ENCODE data around the gene ANO10. TPM values are rescaled to one million over a fixed set of nuclear protein-coding genes. Genes with fewer than 3 reads are reported as not detected.

ANO10 gene
- total and polyA plus RNA-seq, 2 of the 8 experiments (the other 6 are each of a cell fraction or from before 2014, with no cell fraction given) = 38.0 to 53.2 TPM

DNA sequence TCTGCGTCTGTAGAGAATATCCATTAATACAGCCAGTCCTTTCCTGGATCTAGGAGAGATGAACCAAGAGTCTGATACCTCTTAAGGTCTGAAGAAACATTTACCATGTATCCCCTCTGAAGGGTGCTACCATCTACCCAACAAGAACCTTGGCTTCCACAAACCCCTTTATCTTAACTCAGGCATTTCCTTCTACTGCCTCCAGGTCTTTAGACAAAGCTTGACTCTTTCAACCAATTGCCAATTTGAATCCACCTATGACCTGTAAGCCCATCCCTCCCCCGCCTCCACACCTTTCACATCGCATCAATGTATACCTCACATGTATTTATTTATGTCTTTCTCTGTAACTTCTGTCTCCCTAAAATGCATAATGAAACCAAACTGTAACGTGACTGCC is 196.0 kb downstream of the ANO10 start (continued):
- TF ChIP-seq, protein P1, sequence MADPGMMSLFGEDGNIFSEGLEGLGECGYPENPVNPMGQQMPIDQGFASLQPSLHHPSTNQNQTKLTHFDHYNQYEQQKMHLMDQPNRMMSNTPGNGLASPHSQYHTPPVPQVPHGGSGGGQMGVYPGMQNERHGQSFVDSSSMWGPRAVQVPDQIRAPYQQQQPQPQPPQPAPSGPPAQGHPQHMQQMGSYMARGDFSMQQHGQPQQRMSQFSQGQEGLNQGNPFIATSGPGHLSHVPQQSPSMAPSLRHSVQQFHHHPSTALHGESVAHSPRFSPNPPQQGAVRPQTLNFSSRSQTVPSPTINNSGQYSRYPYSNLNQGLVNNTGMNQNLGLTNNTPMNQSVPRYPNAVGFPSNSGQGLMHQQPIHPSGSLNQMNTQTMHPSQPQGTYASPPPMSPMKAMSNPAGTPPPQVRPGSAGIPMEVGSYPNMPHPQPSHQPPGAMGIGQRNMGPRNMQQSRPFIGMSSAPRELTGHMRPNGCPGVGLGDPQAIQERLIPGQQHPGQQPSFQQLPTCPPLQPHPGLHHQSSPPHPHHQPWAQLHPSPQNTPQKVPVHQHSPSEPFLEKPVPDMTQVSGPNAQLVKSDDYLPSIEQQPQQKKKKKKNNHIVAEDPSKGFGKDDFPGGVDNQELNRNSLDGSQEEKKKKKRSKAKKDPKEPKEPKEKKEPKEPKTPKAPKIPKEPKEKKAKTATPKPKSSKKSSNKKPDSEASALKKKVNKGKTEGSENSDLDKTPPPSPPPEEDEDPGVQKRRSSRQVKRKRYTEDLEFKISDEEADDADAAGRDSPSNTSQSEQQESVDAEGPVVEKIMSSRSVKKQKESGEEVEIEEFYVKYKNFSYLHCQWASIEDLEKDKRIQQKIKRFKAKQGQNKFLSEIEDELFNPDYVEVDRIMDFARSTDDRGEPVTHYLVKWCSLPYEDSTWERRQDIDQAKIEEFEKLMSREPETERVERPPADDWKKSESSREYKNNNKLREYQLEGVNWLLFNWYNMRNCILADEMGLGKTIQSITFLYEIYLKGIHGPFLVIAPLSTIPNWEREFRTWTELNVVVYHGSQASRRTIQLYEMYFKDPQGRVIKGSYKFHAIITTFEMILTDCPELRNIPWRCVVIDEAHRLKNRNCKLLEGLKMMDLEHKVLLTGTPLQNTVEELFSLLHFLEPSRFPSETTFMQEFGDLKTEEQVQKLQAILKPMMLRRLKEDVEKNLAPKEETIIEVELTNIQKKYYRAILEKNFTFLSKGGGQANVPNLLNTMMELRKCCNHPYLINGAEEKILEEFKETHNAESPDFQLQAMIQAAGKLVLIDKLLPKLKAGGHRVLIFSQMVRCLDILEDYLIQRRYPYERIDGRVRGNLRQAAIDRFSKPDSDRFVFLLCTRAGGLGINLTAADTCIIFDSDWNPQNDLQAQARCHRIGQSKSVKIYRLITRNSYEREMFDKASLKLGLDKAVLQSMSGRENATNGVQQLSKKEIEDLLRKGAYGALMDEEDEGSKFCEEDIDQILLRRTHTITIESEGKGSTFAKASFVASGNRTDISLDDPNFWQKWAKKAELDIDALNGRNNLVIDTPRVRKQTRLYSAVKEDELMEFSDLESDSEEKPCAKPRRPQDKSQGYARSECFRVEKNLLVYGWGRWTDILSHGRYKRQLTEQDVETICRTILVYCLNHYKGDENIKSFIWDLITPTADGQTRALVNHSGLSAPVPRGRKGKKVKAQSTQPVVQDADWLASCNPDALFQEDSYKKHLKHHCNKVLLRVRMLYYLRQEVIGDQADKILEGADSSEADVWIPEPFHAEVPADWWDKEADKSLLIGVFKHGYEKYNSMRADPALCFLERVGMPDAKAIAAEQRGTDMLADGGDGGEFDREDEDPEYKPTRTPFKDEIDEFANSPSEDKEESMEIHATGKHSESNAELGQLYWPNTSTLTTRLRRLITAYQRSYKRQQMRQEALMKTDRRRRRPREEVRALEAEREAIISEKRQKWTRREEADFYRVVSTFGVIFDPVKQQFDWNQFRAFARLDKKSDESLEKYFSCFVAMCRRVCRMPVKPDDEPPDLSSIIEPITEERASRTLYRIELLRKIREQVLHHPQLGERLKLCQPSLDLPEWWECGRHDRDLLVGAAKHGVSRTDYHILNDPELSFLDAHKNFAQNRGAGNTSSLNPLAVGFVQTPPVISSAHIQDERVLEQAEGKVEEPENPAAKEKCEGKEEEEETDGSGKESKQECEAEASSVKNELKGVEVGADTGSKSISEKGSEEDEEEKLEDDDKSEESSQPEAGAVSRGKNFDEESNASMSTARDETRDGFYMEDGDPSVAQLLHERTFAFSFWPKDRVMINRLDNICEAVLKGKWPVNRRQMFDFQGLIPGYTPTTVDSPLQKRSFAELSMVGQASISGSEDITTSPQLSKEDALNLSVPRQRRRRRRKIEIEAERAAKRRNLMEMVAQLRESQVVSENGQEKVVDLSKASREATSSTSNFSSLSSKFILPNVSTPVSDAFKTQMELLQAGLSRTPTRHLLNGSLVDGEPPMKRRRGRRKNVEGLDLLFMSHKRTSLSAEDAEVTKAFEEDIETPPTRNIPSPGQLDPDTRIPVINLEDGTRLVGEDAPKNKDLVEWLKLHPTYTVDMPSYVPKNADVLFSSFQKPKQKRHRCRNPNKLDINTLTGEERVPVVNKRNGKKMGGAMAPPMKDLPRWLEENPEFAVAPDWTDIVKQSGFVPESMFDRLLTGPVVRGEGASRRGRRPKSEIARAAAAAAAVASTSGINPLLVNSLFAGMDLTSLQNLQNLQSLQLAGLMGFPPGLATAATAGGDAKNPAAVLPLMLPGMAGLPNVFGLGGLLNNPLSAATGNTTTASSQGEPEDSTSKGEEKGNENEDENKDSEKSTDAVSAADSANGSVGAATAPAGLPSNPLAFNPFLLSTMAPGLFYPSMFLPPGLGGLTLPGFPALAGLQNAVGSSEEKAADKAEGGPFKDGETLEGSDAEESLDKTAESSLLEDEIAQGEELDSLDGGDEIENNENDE (IDR thresholded peaks at IDR 0.05; ENCODE audit: insufficient replicate concordance, low read length) = no peak
- TF ChIP-seq CREB1 (IDR thresholded peaks at IDR 0.05) (no peak), EGR1 (IDR thresholded peaks at IDR 0.05; ENCODE audit: borderline replicate concordance, low read depth, low read length) (no peak)

Data from H1 (cell line).